ENCODE results near the gene CCDC201. TPM values are rescaled to one million over a fixed set of nuclear protein-coding genes. Genes with fewer than 3 reads are reported as not detected.
"Not testable (repeated sequence)": the region's sequence is repeated elsewhere in the genome, so short reads cannot be mapped to it uniquely, and the experiment has no call there.

Gene CCDC201
- total RNA-seq, 1 donor from 2014 or later = not detected

DNA sequence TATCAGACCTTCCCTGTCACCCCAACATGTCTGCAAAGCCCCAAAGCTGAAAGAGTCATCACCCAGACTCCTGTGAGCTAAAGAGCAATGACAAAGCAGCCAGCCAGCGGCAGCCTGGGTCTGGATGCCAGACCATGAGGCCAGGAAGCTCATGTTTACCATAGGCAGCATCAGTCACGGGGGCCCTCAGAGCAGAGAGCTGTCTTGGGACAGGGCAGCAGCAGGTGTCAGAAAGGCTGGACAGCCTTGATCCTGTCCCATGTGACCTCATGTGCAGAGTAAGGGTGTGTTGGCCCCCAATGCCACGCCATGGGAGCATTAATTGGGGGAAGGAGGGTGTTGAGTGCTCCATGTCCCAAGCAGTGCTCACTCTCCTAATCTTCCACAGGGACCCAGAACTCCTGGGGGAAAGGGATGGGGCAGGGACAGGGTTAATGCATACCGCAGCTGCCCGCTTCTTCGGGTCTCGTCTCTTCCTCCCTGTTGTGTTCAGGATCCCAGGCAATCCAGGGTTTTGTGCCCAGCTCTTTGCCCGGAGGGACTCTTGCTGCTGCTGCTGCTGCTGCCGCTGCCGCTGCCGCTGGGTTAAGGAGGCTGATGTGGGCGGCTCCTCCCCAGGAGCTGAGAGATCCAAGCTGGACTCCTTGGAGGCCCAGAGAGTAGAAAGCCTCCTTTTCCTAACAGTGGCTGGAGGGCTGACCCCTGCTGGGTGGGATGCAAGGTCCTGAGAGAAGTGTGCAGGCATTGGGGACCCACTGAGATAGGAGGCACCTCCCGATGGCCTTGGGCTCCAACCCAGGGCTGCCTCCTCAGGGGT, 7.1 kb downstream of the CCDC201 start:
- Mint-ChIP-seq H3K9me3 (ENCODE audit: low read depth) (no peaks in the 10 kb centered on the region), H3K27me3 (peaks cover 7% of the 10 kb centered on the region), H3K4me1 (ENCODE audit: low read depth) (no peaks in the 10 kb centered on the region), H3K4me3 (ENCODE audit: low read depth) (no peak overlapping the region), H3K27ac (no peak overlapping the region), H3K36me3 (ENCODE audit: insufficient read depth) (no peaks in the 10 kb centered on the region)
- no peak for DNase-seq (ENCODE audit: low spot score, unreplicated experiment)
- TF ChIP-seq CTCF (IDR thresholded peaks at IDR 0.05; ENCODE audit: unreplicated experiment) = no peak

GRCh38 chr7:45863715-45864114, 9.2 kb downstream of the CCDC201 start:
- H3K4me3 Mint-ChIP-seq (ENCODE audit: low read depth) = no peak overlapping the region
- H3K4me1 Mint-ChIP-seq (ENCODE audit: low read depth) = no peaks in the 10 kb centered on the region
- no peaks in the 10 kb centered on the region for H3K9me3 Mint-ChIP-seq (ENCODE audit: low read depth)
- peak; percentile 38 for TF ChIP-seq CTCF (IDR thresholded peaks at IDR 0.05; ENCODE audit: unreplicated experiment)
- no peak overlapping the region for H3K27ac Mint-ChIP-seq
- peaks cover 7% of the 10 kb centered on the region for H3K27me3 Mint-ChIP-seq
- DNase-seq (ENCODE audit: low spot score, unreplicated experiment) = no peak
- no peaks in the 10 kb centered on the region for H3K36me3 Mint-ChIP-seq (ENCODE audit: insufficient read depth)

DNA sequence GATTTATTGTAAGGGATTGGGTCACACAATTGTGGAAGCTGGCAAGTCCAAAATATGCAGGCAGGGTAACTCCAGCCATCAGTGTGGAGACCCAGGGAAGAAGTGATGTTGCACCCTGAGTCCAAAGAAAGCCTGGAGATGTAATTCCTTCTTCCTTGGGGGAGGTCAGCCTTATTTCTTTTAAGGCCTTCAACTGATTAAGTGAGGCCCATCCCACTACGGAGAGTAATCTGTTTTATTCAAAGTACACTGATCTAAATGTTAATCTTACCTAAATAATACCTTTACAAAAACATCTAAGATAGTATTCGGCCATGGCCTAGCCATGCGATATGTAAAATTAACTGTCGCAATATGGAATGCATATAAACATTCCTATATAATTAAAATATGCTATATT, 16.0 kb downstream of the CCDC201 start:
- H3K36me3 Mint-ChIP-seq (ENCODE audit: insufficient read depth); H3K4me1 Mint-ChIP-seq (ENCODE audit: low read depth); H3K27ac Mint-ChIP-seq; DNase-seq (ENCODE audit: low spot score, unreplicated experiment); H3K27me3 Mint-ChIP-seq; H3K4me3 Mint-ChIP-seq (ENCODE audit: low read depth); H3K9me3 Mint-ChIP-seq (ENCODE audit: low read depth): not testable (repeated sequence)

- not testable (repeated sequence) for H3K27ac Mint-ChIP-seq; H3K9me3 Mint-ChIP-seq (ENCODE audit: low read depth); H3K27me3 Mint-ChIP-seq; H3K4me1 Mint-ChIP-seq (ENCODE audit: low read depth); H3K36me3 Mint-ChIP-seq (ENCODE audit: insufficient read depth); DNase-seq (ENCODE audit: low spot score, unreplicated experiment); H3K4me3 Mint-ChIP-seq (ENCODE audit: low read depth)
These were observed 17.2 kb downstream of the CCDC201 start for GRCh38 chr7:45855680-45856079.

GRCh38 chr7:45853491-45853890, 19.4 kb downstream of the CCDC201 start:
- not testable (repeated sequence) for H3K9me3 Mint-ChIP-seq (ENCODE audit: low read depth); H3K27me3 Mint-ChIP-seq; H3K4me1 Mint-ChIP-seq (ENCODE audit: low read depth); DNase-seq (ENCODE audit: low spot score, unreplicated experiment); H3K27ac Mint-ChIP-seq; H3K36me3 Mint-ChIP-seq (ENCODE audit: insufficient read depth); H3K4me3 Mint-ChIP-seq (ENCODE audit: low read depth)

DNA sequence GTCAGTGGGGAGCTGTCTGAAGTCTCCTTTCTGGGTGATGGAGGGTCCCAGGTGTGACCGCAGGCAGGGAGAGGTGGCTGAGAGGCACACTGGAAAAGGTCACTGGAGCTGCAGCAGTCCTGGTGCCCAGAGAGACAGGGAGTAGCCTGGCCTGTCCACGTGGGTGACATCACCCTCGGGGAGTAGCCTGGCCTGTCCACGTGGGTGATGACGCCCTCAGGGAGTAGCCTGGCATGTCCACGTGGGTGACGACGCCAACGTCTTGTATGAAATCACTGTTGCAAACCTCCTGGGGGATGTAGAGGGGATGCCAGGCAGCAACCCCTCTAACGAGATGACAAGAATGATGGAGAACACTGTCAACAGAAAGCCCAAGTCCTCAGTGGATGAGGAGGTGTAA, 19.9 kb downstream of the CCDC201 start:
- not testable (repeated sequence) for DNase-seq (ENCODE audit: low spot score, unreplicated experiment); H3K27me3 Mint-ChIP-seq; H3K4me1 Mint-ChIP-seq (ENCODE audit: low read depth); H3K36me3 Mint-ChIP-seq (ENCODE audit: insufficient read depth); H3K4me3 Mint-ChIP-seq (ENCODE audit: low read depth); H3K9me3 Mint-ChIP-seq (ENCODE audit: low read depth); H3K27ac Mint-ChIP-seq

GRCh38 chr7:45848734-45849133, 24.1 kb downstream of the CCDC201 start:
- not testable (repeated sequence) for H3K27ac Mint-ChIP-seq; H3K4me1 Mint-ChIP-seq (ENCODE audit: low read depth); H3K4me3 Mint-ChIP-seq (ENCODE audit: low read depth); DNase-seq (ENCODE audit: low spot score, unreplicated experiment); H3K9me3 Mint-ChIP-seq (ENCODE audit: low read depth); H3K36me3 Mint-ChIP-seq (ENCODE audit: insufficient read depth); H3K27me3 Mint-ChIP-seq

- not testable (repeated sequence) for H3K36me3 Mint-ChIP-seq (ENCODE audit: insufficient read depth); H3K27ac Mint-ChIP-seq; H3K9me3 Mint-ChIP-seq (ENCODE audit: low read depth); H3K4me3 Mint-ChIP-seq (ENCODE audit: low read depth); DNase-seq (ENCODE audit: low spot score, unreplicated experiment); H3K4me1 Mint-ChIP-seq (ENCODE audit: low read depth); H3K27me3 Mint-ChIP-seq
These were observed 26.3 kb downstream of the CCDC201 start for GRCh38 chr7:45846536-45846935.

DNA sequence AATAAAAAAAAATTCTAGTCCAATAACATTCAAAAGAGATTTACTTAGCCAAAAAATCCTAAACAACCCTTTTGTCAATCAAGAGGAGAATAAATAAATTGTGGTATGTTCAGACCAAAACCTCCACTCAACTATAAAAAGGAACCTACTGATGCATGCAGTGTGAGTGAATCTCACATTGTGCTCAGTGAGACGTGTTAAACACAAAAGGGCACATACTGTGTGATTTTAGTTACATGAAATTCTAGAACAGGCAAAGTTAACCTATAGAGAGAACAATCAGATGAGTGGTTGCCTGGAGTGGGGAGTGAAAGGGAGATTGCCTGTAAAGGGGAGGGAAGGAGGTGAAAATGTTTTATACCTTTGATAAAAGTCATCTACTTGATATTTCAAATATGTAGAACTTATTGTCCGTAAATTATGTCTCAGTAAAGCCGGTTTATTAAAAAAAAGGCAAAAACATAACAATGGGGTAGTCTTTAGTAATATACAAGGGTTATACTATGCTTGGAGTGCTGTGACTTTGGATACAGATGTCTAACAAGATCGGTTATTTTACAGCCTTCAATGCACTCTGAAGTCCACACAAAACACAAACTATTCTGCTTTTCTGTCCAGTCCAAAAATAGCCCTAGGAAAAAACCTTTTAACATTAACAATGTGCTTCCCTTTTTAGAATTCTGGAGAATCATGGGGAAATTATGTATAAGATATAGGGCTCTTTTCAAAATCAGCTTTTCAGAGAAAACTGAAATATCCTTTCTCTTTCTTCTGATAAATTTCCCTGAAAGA, 30.8 kb downstream of the CCDC201 start:
- H3K27me3 Mint-ChIP-seq; H3K4me3 Mint-ChIP-seq (ENCODE audit: low read depth): not testable (repeated sequence)

GRCh38 chr7:45838852-45839251, 34.0 kb downstream of the CCDC201 start:
- H3K9me3 Mint-ChIP-seq (ENCODE audit: low read depth); H3K27ac Mint-ChIP-seq; H3K4me1 Mint-ChIP-seq (ENCODE audit: low read depth); DNase-seq (ENCODE audit: low spot score, unreplicated experiment); H3K36me3 Mint-ChIP-seq (ENCODE audit: insufficient read depth); H3K27me3 Mint-ChIP-seq; H3K4me3 Mint-ChIP-seq (ENCODE audit: low read depth): not testable (repeated sequence)

More for the DNA sequence above, 30.8 kb downstream of the CCDC201 start:
- not testable (repeated sequence) for H3K9me3 Mint-ChIP-seq (ENCODE audit: low read depth); DNase-seq (ENCODE audit: low spot score, unreplicated experiment); H3K36me3 Mint-ChIP-seq (ENCODE audit: insufficient read depth); H3K4me1 Mint-ChIP-seq (ENCODE audit: low read depth); H3K27ac Mint-ChIP-seq

All from progenitor cell of endocrine pancreas (in vitro differentiated cells).